HG03103 (cell line): Measurements from ENCODE around the gene ZNF813.
"Not testable (repeated sequence)": the region's sequence is repeated elsewhere in the genome, so short reads cannot be mapped to it uniquely, and the experiment has no call there.

Source experiments
- ATAC-seq: cut with Tn5 transposase; IDR thresholded peaks from one replicate; pipeline ENCODE4 v1.9.1; 2021; ENCODE audit warnings: low read depth; ENCODE audit not compliant: unreplicated experiment

ZNF813 gene

DNA sequence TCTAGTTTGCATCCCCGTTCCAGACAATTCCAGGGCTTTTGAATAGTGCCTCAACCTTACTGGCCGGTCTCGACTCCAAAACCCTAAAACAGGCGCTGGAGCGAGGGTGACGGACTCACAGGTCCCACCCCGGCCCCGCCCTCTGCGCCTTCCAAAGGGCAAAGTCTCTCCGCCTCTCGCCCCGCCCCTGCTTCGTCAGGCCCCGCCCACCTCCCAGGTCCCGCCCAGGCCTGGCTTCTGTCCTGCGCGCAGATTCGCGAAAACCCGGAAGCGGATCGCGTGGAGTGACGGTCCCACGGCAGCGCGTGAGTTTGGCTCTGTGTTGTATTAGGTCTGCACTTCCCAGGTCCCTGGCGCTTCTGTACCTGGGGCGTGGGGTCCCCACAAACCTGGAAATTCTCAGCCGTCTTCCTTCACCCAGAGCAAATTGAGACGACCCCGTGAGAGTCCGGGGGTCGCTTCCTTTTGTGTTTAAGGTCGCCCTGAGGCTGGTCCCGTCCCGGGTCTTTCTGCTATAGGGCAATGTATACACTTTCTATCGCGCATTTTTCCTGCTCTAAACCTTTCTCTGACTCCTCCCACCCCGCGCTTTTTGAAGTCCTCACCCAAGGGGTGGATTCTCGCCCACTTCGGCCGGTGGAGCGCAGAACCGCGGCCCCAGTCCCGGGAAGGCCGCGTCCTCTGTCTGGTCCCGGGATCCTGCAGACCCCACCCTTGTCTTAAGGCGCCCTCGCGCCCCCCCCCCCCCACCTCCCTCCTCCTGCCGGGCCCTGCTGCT lies at the start of gene ZNF813:
Gene ZNF813, plus strand, starts transcription at position 249 of the 778 bp plus-strand sequence. CDS start 16,090 bp downstream, outside the sequence.
- peak; percentile 87 for ATAC-seq

DNA sequence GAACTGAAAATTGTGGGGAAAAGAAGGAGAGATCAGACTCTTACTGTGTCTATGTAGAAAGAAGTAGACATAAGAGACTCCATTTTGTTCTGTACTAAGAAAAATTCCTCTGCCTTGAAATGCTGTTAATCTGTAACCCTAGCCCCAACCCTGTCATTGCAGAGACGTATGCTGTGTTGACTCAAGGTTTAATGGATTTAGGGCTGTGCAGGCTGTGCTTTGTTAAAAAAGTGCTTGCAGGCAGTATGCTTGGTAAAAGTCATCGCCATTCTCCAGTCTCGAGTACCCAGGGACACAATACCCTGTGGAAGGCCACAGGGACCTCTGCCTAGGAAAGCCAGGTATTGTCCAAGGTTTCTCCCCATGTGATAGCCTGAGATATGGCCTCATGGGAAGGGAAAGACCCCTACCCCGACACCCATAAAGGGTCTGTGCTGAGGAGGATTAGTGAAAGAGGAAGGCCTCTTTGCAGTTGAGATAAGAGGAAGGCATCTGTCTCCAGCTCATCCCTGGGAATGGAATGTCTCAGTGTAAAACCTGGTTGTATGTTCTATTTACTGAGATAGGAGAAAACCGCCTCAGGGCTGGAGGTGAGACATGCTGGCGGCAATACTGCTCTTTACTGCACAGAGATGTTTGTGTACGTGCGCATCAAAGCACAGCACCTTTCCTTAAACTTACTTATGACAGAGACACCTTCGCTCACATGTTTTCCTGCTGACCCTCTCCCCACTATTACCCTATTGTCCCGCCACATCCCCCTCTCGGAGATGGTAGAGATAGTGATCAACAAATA lies 46.8 kb upstream of the ZNF813 start:
- ATAC-seq: not testable (repeated sequence)

DNA sequence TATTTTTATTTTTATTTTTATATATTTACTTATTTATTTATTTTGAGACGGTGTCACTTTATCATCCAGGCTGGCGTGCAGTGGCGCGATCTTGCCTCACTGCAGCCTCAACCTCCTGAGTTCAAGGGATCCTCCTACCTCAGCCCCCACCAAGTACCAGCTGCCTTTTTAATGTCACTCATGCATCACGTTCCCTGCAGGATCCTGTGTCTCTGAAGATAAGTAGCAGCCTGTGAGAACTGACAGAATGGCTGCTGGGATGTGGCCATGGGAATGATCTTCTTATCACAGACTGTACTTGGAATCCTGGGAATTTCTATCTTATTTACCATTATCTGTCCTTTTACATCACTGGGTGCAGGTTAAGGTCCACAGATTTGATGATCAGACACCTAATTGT lies 45.0 kb upstream of the ZNF813 start:
- ATAC-seq: no peak

GRCh38 chr19:53423074-53423473 lies 44.5 kb upstream of the ZNF813 start:
- ATAC-seq: not testable (repeated sequence)

DNA sequence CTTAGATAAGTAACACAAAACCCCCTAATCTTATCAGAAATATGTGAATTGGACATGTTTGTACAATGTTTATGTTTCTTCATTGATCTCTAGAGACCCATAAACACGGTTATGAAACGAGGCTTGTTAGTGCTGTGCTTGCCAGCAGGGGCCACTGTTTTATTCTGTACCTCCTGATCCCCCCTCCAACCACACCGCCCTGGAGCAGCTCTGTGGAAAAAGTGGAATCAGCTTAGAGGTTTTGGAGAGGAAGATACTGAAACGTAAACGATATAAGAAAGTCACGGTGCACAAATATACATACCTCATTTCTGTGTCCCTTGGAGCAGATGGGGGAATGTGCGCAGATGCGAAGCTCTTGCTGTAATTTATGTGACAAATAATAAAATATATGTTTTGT lies 43.9 kb upstream of the ZNF813 start:
- ATAC-seq: not testable (repeated sequence)

- ATAC-seq: no peak
These were observed 42.5 kb upstream of the ZNF813 start for GRCh38 chr19:53424968-53425597.

DNA sequence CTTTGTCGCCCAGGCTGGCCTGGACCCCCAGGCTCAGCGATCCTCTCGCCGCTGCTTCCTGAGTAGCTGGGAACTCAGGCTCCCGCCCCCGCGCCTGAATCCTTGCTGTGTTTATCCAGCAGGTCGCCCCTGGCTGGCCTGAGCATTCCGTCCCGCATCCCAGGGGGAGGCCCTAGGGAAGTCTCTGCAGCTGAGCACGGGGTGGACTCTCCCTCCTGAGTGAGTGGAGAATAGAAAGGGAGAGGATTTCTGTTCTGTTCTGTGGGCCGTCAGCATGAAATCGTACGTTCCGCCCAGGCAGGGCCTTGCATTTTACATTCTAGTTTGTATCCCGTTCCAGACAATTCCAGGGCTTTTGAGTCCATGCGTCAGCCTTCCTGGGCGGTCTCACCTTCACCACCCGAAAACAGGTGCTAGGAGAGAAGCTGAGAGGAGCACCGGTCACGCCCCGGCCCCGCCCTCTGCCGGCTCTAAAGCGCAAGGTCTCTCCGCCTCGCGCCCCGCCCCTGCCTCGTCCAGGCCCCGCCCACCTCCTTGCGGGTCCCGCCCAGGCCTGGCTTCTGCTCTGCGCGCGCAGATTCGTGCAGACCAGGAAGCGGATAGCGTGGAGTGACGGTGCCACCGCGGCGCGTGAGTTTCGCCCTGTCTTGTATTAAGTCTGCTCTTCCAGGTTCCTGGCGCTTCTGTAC lies 36.0 kb upstream of the ZNF813 start, which contains the start of gene ZNF761:
Gene ZNF761, plus strand, starts transcription at position 586 of the 689 bp plus-strand sequence. CDS start 15,285 bp downstream, outside the sequence.
- ATAC-seq: peak; percentile 98

DNA sequence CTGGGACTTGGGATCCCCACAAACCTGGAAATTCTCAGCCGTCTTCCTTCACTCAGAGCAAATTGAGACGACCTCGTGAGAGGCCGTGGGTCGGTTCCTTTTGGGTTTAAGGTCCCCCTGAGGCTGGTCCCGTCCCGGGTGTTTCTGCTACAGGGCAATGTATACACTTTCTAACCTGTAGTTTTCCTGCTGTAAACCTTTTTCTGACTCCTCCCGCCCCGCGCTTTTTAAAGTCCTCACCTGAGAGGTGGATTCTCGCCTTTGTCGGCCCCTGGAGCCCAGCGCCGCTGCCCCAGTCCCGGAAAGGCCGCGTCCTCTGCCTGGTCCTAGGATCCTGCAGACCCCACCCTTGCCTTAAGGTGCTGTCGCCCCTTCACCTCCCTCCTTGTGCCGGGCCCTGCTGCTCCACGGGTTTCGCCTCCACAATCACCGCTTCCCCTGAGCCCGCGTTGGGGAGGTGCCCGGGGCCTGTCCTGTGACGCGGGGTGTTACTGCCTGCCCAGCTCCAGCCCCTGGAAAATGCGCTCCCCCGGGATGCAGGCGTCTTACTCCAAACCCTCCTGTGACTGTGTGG lies 35.4 kb upstream of the ZNF813 start:
- ATAC-seq: peak; percentile 8

DNA sequence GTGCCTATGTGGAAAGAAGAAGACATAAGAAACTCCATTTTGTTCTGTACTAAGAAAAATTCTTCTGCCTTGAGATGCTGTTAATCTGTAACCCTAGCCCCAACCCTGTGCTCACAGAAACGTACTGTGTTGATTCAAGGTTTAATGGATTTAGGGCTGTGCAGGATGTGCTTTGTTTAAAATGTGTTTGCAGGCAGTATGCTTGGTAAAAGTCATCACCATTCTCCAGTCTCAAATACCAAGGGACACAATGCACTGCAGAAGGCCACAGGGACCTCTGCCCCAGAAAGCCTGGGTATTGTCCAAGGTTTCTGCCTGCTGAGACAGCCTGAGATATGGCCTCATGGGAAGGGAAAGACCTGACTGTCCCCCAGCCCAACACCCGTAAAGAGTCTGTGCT lies 23.7 kb upstream of the ZNF813 start:
- ATAC-seq: not testable (repeated sequence)

DNA sequence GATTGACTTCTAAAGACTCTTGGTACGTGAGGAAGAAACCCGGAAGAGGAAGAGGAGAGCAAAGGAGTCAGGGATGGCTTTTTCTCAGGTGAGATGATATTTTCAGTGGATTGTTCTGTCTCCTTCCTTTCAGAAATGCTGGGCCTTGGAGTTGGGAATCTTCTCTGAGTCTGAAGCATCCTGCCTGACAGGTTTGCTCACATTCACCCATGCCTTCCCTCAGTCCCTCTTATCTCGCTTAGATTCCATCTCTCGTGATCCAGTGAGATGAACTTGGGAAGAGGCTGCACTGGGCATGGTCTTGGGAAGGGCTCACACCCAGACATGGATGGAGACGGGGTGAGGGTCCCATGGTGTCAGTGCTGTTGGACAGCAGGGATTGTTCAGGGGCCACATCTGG lies 20.3 kb upstream of the ZNF813 start:
- not testable (repeated sequence) for ATAC-seq

DNA sequence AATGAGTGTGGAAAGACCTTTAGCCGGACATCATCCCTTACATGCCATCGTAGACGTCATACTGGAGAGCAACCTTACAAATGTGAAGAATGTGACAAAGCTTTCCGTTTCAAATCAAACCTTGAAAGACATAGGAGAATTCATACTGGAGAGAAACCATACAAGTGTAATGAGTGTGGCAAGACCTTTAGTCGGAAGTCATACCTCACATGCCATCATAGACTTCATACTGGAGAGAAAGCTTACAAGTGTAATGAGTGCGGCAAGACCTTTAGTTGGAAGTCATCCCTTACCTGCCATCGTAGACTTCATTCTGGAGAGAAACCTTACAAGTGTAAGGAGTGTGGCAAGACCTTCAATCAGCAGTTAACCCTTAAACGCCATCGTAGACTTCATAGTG lies 11.7 kb upstream of the ZNF813 start:
- ATAC-seq: no peak

DNA sequence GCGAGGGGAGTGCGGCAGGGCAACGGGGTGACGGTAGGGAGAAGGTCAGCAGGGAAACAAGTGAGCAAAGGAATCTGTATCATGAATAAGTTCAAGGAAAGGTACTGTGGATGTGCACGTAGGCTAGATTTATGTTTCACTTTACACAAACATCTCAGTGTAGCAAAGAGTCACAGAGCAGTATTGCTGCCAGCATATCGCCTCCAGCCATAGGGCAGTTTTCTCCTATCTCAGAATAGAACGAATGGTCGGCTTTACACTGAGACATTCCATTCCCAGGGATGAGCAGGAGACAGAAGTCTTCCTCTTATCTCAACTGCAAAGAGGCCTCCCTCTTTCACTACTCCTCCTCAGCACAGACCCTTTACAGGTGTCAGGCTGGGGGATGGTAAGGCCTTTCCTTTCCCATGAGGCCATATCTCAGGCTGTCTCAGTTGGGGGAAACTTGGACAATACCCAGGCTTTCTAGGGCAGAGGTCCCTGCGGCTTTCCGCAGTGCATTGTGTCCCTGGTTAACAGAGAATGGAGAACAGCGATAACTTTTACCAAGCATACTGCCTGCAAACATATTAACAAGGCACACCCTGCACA lies 7.3 kb upstream of the ZNF813 start:
- not testable (repeated sequence) for ATAC-seq

DNA sequence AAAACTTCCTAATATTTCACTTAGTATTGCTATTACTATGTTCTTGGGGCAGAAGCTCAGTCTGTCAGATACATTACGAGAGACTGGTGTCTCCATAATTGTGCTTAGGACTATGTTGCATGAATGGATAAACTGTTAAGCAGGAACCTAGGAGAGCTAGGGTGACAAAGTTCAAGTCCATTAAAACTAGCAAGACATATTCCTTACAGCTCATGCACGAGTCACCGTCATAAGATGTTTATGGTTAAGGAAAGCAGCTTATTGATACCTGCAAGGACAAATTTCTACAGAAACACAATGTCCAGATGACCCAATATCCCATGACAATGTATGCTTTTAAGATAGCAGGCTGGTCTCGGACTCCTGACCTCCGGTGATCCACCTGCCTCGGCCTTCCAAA lies 5.7 kb upstream of the ZNF813 start:
- no peak for ATAC-seq

DNA sequence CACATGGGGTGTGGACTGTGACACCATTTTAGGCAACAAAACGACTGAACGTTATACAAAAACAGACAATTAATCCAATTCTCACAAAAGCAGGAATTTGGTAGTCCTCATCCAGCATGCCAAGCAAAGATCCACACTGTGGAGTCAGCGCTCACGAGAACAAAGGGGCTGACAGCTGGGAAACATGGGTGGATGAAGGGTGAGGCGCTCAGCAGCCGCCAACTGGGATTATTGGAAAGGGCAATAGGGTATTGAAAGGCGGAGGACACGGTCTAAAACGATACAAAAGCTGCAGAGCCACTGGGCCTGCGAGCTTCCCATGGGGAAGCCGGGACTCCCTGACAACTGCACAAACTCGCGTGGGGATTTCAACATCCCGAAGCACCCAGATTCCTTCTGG lies 4.7 kb upstream of the ZNF813 start:
- no peak for ATAC-seq

- ATAC-seq: no peak
These were observed 4.3 kb upstream of the ZNF813 start for GRCh38 chr19:53463263-53463662.

DNA sequence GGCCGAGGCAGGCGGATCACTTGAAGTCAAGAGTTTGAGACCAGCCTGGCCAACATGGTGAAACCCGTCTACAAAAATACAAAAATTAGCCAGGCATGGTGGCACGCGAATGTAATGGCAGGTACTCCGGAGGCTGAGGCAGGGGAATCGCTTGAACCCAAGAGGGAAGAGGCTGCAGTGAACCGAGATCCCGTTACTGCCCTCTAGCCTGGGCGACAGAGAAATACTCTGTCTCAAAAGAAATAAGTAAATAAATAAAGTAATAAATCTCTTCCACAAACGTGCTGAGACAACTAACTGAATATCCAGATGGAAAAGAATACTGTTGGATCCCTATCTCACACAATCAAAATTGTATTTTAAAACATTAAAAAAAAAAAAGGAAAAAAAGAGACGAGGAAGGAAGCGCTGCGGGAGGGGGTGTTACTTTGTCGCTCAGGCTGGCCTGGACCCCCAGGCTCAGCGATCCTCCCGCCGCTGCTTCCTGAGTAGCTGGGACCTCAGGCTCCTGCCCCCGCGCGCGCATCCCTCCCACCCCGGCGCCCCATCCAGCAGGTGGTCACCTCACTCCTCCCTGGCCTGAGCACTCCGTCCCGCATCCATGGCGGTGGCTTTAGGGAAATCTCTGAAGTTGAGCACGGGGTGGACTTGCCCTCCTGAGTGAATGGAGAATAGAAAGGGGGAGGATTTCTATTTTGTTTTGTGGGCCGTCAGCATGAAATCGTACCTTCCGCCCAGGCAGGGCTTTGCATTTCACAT lies 628 bp upstream of the ZNF813 start:
- no peak for ATAC-seq

DNA sequence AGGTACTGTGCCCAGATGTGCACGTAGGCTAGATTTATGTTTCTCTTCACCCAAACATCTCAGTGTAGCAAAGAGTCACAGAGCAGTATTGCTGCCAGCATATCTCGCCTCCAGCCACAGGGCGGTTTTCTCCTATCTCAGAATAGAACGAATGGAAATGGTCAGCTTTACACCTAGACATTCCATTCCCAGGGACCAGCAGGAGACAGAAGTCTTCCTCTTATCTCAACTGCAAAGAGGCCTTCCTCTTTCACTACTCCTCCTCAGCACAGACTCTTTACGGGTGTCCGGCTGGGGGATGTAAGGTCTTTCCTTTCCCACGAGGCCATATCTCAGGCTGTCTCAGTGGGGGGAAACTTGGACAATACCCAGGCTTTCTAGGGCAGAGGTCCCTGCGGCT lies 1.1 kb downstream of the ZNF813 start:
- not testable (repeated sequence) for ATAC-seq

GRCh38 chr19:53471916-53472315 lies 4.4 kb downstream of the ZNF813 start:
- ATAC-seq: no peak

GRCh38 chr19:53474832-53475231 lies 7.3 kb downstream of the ZNF813 start:
- not testable (repeated sequence) for ATAC-seq
